SK-N-SH (cell line): ENCODE data around the gene CDR2.

Source experiments
- CHD2 ChIP-seq: fragments of 150-350 bp; IDR thresholded peaks from 2 replicates; pipeline ENCODE4 v1.6.1; 2018; ENCODE audit warnings: low read length; ENCODE audit not compliant: partially characterized antibody
- CTCF ChIP-seq: fragments of 200-600 bp; sonication (generic); IDR thresholded peaks from 2 replicates; pipeline ENCODE4 v1.6.1; 2017; ENCODE audit warnings: antibody characterized with exemption, mild to moderate bottlenecking, moderate library complexity
- EP300 ChIP-seq, 2 experiments: IDR thresholded peaks; 2 replicates each; pipeline versions ENCODE4 v1.4.0 to v1.6.1; 2012; ENCODE audit warnings: borderline replicate concordance in 1 of 2, low read depth in 1 of 2, low read length in 1 of 2
- EZH2phosphoT487 ChIP-seq: fragments of 200-600 bp; sonication (generic); IDR thresholded peaks from 2 replicates; pipeline ENCODE4 v1.6.1; 2017; ENCODE audit warnings: low read depth, mixed run types, mild to moderate bottlenecking, antibody characterized with exemption, moderate library complexity, borderline replicate concordance
- IRF3 ChIP-seq: fragments of 150-350 bp; IDR thresholded peaks from 2 replicates; pipeline ENCODE4 v1.6.1; 2016; ENCODE audit warnings: mild to moderate bottlenecking, low read depth, low read length
- POLR2AphosphoS5 ChIP-seq: IDR thresholded peaks from 2 replicates; pipeline ENCODE4 v1.6.1; 2012; ENCODE audit warnings: low read depth, low read length
- RCOR1 ChIP-seq: fragments of 150-350 bp; IDR thresholded peaks from 2 replicates; pipeline ENCODE4 v1.6.1; 2017; ENCODE audit warnings: antibody characterized with exemption, low read length
- SIN3A ChIP-seq: IDR thresholded peaks from 2 replicates; pipeline ENCODE4 v1.6.1; 2012; ENCODE audit warnings: low read depth, mild to moderate bottlenecking, low read length, moderate library complexity, borderline replicate concordance
- USF2 ChIP-seq: fragments of 150-350 bp; IDR thresholded peaks from 2 replicates; pipeline ENCODE4 v1.6.1; 2017; ENCODE audit warnings: antibody characterized with exemption, low read length, low read depth, borderline replicate concordance
- ZBTB33 ChIP-seq: IDR thresholded peaks from 2 replicates; pipeline ENCODE4 v1.4.0; 2012; ENCODE audit warnings: low read depth, borderline replicate concordance

GRCh38 chr16:22355487-22355908, 18.9 kb downstream of the CDR2 start:
- TF ChIP-seq SIN3A (no peak), CTCF (no peak), USF2 (no peak), EP300 (IDR thresholded peaks at IDR 0.05; ENCODE audit: borderline replicate concordance in 1 of 2, low read depth in 1 of 2, low read length in 1 of 2) (no peak), RCOR1 (no peak), IRF3 (no peak), EZH2phosphoT487 (no peak), ZBTB33 (no peak), CHD2 (no peak), POLR2AphosphoS5 (no peak)
